Stimulated activated CD4-positive, alpha-beta T cell treated with anti-CD3 and anti-CD28 coated beads, Interleukin-12 subunit alpha, Interleukin-12 subunit beta, amount 100 ng/mL, for 48 hours (primary cell): ENCODE measurements around the gene EBF4.

Source experiments
- DNase-seq, 3 donors: peaks; one replicate each; pipeline ENCODE4 v3.0.0-alpha.2; 2020; ENCODE audit warnings: low read depth in 2 of 3, low spot score in 1 of 3

The EBF4 gene

GRCh38 chr20:2692036-2692885, at the start of gene EBF4:
Gene EBF4 (plus strand): TSS chr20:2692780. CDS start chr20:2693646, 866 bp downstream.
- DNase-seq, result no peak

- no peak for DNase-seq
These were observed 48.9 kb upstream of the EBF4 start for GRCh38 chr20:2643708-2644107.

- DNase-seq, result peak; percentile 89 to 95 (median 95)
These were observed 40.5 kb upstream of the EBF4 start, which contains the start of gene NOP56 for GRCh38 chr20:2651772-2652723. Gene NOP56 (plus strand): TSS chr20:2652632. CDS start chr20:2652661, 29 bp downstream.

- no peak for DNase-seq
These were observed 39.6 kb upstream of the EBF4 start for GRCh38 chr20:2652724-2653555.

GRCh38 chr20:2653556-2654383, 38.8 kb upstream of the EBF4 start:
- no peak for DNase-seq

- no peak for DNase-seq
These were observed 38.2 kb upstream of the EBF4 start for GRCh38 chr20:2654384-2654822.

- DNase-seq, result no peak
These were observed 37.7 kb upstream of the EBF4 start for GRCh38 chr20:2654831-2655230.

GRCh38 chr20:2655331-2656116, 37.1 kb upstream of the EBF4 start:
- no peak for DNase-seq

GRCh38 chr20:2656471-2657117, 36.0 kb upstream of the EBF4 start:
- DNase-seq, result no peak

- DNase-seq, result no peak
These were observed 35.3 kb upstream of the EBF4 start for GRCh38 chr20:2657241-2657640.

- DNase-seq, result no peak
These were observed 34.9 kb upstream of the EBF4 start for GRCh38 chr20:2657674-2658073.

GRCh38 chr20:2658414-2659354, 33.9 kb upstream of the EBF4 start:
- DNase-seq, result no peak

- no peak for DNase-seq
These were observed 33.0 kb upstream of the EBF4 start for GRCh38 chr20:2659547-2659946.

GRCh38 chr20:2663364-2663886, 29.2 kb upstream of the EBF4 start:
- no peak for DNase-seq

- peak; percentile 84 to 87 (median 87) for DNase-seq
These were observed 28.5 kb upstream of the EBF4 start, which contains the start of gene IDH3B for GRCh38 chr20:2663887-2664719. Gene IDH3B (minus strand): TSS chr20:2664216. CDS start chr20:2664188, 28 bp downstream.

- DNase-seq, result no peak
These were observed 20.6 kb upstream of the EBF4 start for GRCh38 chr20:2671977-2672376.
